ENCODE results near the gene SND1.

DNA sequence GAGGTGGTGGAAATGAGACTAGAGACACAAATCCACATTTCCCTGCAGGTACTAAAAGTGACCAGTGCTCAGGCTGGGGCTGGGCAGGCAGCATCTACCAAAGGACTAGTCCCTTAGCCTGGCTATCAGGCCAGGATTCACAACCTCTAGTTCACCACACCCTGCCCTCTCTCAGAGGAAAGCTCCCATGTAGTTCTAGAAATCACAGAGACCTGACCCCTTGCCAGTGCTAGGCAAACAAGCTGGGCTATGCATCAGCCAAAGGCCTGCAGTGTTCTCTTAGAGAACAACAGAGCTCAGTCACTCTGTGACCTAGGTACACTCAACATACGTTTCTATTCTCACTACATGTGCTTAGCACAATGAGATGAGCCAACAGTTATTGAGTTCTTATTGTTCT, 405.9 kb downstream of the SND1 start:
- TF ChIP-seq RAD21 (IDR thresholded peaks at IDR 0.05; ENCODE audit: insufficient read depth, low read depth, low read length) (no peak), POLR2AphosphoS5 (IDR thresholded peaks at IDR 0.05; ENCODE audit: low read length) (no peak), ESRRA (IDR thresholded peaks at IDR 0.05; ENCODE audit: low read length) (no peak), KAT2A (conservative IDR thresholded peaks at IDR 0.05; ENCODE audit: control insufficient read depth, low read depth, low read length) (no peak), NFIC (IDR thresholded peaks at IDR 0.05; ENCODE audit: low read depth, low read length) (no peak), BHLHE40 (IDR thresholded peaks at IDR 0.05; ENCODE audit: borderline replicate concordance in 1 of 2, low read depth in 2 of 2, low read length in 1 of 2) (no peak), SP1 (IDR thresholded peaks at IDR 0.05; ENCODE audit: low read depth, low read length) (no peak), SREBF2 (IDR thresholded peaks at IDR 0.05; ENCODE audit: low read length) (no peak), TAF1 (IDR thresholded peaks at IDR 0.05; ENCODE audit: borderline replicate concordance, low read depth, low read length) (no peak)
- TF ChIP-seq, protein P1, sequence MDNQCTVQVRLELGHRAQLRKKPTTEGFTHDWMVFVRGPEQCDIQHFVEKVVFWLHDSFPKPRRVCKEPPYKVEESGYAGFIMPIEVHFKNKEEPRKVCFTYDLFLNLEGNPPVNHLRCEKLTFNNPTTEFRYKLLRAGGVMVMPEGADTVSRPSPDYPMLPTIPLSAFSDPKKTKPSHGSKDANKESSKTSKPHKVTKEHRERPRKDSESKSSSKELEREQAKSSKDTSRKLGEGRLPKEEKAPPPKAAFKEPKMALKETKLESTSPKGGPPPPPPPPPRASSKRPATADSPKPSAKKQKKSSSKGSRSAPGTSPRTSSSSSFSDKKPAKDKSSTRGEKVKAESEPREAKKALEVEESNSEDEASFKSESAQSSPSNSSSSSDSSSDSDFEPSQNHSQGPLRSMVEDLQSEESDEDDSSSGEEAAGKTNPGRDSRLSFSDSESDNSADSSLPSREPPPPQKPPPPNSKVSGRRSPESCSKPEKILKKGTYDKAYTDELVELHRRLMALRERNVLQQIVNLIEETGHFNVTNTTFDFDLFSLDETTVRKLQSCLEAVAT (IDR thresholded peaks at IDR 0.05): no peak
- TF ChIP-seq, protein P2, sequence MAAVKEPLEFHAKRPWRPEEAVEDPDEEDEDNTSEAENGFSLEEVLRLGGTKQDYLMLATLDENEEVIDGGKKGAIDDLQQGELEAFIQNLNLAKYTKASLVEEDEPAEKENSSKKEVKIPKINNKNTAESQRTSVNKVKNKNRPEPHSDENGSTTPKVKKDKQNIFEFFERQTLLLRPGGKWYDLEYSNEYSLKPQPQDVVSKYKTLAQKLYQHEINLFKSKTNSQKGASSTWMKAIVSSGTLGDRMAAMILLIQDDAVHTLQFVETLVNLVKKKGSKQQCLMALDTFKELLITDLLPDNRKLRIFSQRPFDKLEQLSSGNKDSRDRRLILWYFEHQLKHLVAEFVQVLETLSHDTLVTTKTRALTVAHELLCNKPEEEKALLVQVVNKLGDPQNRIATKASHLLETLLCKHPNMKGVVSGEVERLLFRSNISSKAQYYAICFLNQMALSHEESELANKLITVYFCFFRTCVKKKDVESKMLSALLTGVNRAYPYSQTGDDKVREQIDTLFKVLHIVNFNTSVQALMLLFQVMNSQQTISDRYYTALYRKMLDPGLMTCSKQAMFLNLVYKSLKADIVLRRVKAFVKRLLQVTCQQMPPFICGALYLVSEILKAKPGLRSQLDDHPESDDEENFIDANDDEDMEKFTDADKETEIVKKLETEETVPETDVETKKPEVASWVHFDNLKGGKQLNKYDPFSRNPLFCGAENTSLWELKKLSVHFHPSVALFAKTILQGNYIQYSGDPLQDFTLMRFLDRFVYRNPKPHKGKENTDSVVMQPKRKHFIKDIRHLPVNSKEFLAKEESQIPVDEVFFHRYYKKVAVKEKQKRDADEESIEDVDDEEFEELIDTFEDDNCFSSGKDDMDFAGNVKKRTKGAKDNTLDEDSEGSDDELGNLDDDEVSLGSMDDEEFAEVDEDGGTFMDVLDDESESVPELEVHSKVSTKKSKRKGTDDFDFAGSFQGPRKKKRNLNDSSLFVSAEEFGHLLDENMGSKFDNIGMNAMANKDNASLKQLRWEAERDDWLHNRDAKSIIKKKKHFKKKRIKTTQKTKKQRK (IDR thresholded peaks at IDR 0.05; ENCODE audit: low read depth, low read length): no peak

Measured in GM12878 (cell line).